Glomerular endothelial cell (primary cell): ENCODE data around the gene CCDC85B. TPM values are rescaled to one million over a fixed set of nuclear protein-coding genes. Genes with fewer than 3 reads are reported as not detected.

Source experiments
- DNase-seq: peaks from one replicate; pipeline ENCODE4 v3.0.0-alpha.2; 2011; ENCODE audit warnings: low read depth, low spot score; ENCODE audit errors: extremely low read depth
- total RNA-seq: library from RNA; depleted of rRNA; stranded (reverse); fragments of >200 nt; gene quantifications from 2 replicates; pipeline ENCODE4 v1.2.3, GENCODE V29; 2015

The CCDC85B gene
- total RNA-seq, 1 donor from 2014 or later, result 201 TPM

DNA sequence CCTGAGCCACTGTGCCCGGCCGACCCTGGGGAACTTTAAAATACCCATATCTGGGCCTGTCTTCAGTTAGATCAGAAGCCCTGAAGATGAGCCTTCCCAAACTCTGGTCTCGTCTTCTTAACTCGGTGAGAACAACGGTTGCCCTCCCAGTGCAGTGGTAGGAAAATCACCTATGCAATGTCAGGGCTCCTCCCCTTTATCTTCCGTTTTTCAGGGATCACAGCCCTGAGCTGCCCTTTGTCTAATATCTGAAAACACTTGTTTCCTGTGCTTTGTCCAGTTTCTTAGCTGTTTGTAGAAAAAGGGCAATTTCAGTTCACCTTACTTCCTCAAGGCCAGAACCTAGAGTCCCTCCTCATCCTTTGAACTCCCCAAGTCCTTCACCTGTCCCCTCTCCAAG, 38.2 kb downstream of the CCDC85B start:
- no peak for DNase-seq

DNA sequence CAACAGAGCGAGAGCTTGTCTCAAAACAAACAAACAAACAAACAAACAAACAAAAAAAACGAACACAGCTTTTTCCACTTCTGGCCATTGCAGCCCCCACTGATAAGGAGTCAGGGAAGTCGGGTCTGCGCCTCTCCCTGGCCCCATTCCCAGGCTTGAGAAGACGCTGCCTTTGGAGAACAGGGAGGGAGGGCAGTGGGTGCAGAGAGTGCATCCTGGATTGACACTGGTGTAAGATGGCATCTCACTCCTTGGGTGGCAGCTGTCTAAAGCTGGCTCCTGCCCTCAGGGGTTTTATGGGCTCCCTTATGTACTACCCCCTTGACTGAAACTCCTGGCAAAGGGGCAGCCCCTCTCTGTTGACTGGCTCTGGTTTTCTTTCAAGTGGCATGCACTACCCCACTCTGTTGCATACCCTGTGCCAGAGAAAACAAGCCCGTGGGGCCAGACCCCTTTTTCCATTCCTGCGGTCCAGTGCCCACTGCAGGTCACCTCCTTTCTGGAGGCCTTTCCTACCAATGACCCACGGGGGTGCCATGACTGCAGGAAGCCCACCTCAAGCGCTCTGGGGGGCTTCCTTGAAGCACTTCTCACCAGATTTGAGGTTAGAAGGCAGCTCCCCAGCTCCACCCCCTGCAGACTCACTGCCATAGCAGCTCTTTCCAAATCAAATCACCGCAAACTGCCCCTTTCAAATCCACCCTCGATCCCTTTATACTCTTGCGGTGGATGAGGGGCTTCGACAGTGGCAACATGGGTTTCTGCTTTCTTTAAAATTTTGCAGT, 41.5 kb downstream of the CCDC85B start:
- no peak for DNase-seq

- DNase-seq, result no peak
Observed at GRCh38 chr11:65932558-65932919, 42.1 kb downstream of the CCDC85B start.

GRCh38 chr11:65934014-65934413, 43.5 kb downstream of the CCDC85B start:
- DNase-seq, result no peak

DNA sequence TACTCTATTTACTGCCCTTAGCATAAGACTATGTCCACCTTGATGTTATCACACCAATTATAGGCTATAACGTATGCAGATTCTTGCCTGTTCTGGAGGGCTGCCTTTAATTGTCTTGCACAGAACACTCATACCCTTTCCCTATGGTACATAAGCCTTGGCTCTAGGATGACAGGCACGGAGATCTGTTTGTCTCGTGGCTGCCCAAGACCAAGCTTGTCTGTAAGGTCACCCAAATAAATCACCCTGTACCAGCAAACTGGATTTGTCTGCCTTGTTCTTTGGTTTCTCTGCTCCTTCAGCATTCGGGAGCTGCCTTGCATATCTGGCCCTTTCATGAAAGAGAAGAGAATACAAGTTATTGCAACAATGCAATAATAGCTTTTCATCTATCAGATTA, 47.3 kb downstream of the CCDC85B start:
- DNase-seq, result no peak

Other genes with a start within 250 kb of the CCDC85B start
- gene RELA, start 227.8 kb upstream of the CCDC85B start, total RNA-seq, result 89.0 and 118 TPM in 2 replicates
- gene KAT5, start 178.4 kb upstream of the CCDC85B start, total RNA-seq, result 38.9 and 47.5 TPM in 2 replicates
- gene RNASEH2C, start 169.9 kb upstream of the CCDC85B start, total RNA-seq, result 76.5 and 87.6 TPM in 2 replicates
- gene AP5B1, start 109.7 kb upstream of the CCDC85B start, total RNA-seq, result 15.8 and 18.8 TPM in 2 replicates
- gene OVOL1, start 103.6 kb upstream of the CCDC85B start, total RNA-seq, result not detected in 2 replicates
- 0.63 TPM in 1 of 2 replicates, not detected in the other for gene SNX32, start 56.7 kb upstream of the CCDC85B start, total RNA-seq
- gene CFL1, start 32.5 kb upstream of the CCDC85B start, total RNA-seq, result 2,090 and 2,212 TPM in 2 replicates
- gene MUS81, start 30.2 kb upstream of the CCDC85B start, total RNA-seq, result 50.4 and 63.4 TPM in 2 replicates
- 81.9 TPM in 2 replicates for gene EFEMP2, start 17.9 kb upstream of the CCDC85B start, total RNA-seq
- 0.35 TPM in 1 of 2 replicates, not detected in the other for gene CTSW, start 10.8 kb upstream of the CCDC85B start, total RNA-seq
- gene FIBP, start 2.2 kb upstream of the CCDC85B start, total RNA-seq, result 131 and 158 TPM in 2 replicates
- gene FOSL1, start 9.7 kb downstream of the CCDC85B start, total RNA-seq, result 71.4 and 97.8 TPM in 2 replicates
- 19.6 and 30.0 TPM in 2 replicates for gene C11orf68, start 28.4 kb downstream of the CCDC85B start, total RNA-seq
- 144 and 185 TPM in 2 replicates for gene DRAP1, start 28.8 kb downstream of the CCDC85B start, total RNA-seq
- gene TSGA10IP, start 54.8 kb downstream of the CCDC85B start, total RNA-seq, result not detected in 2 replicates
- gene SART1, start 71.1 kb downstream of the CCDC85B start, total RNA-seq, result 34.8 and 60.1 TPM in 2 replicates
- gene EIF1AD, start 111.5 kb downstream of the CCDC85B start, total RNA-seq, result 27.1 and 42.8 TPM in 2 replicates
- 55.3 and 90.4 TPM in 2 replicates for gene BANF1, start 111.8 kb downstream of the CCDC85B start, total RNA-seq
- gene CST6, start 121.3 kb downstream of the CCDC85B start, total RNA-seq, result 0.29 and 0.82 TPM in 2 replicates
- 0.82 TPM in 1 of 2 replicates, not detected in the other for gene CATSPER1, start 135.8 kb downstream of the CCDC85B start, total RNA-seq
- gene GAL3ST3, start 158.5 kb downstream of the CCDC85B start, total RNA-seq, result 0.23 TPM in 1 of 2 replicates, not detected in the other
- gene SF3B2, start 161.7 kb downstream of the CCDC85B start, total RNA-seq, result 129 and 162 TPM in 2 replicates
- 40.0 and 74.4 TPM in 2 replicates for gene PACS1, start 179.6 kb downstream of the CCDC85B start, total RNA-seq